Heart left ventricle (tissue), 16 donors: ENCODE measurements around the gene MAST4. TPM values are rescaled to one million over a fixed set of nuclear protein-coding genes. Genes with fewer than 3 reads are reported as not detected.

ENCODE experiments used
- ATAC-seq, 4 donors: fragments of 200-7000 bp; cut with Tn5 transposase; one replicate each; pipeline ENCODE4 v1.9.1; 2020 to 2022; ENCODE audit warnings: moderate library complexity in 4 of 4, mild to moderate bottlenecking in 3 of 4, moderate number of reproducible peaks in 1 of 4
- DNase-seq, 5 donors: peaks; one replicate each; pipeline ENCODE4 v3.0.0-alpha.2; 2020
- H3K27ac ChIP-seq, 12 donors: fragments of 200-600 bp; sonication (generic) in 4 of 12; one replicate each; pipeline versions ENCODE4 v1.5.0 to v1.8.0; 2016 to 2022; ENCODE audit warnings: mild to moderate bottlenecking in 2 of 12
- H3K27me3 ChIP-seq, 9 donors: fragments of 200-600 bp; sonication (generic) in 2 of 9; one replicate each; pipeline versions ENCODE4 v1.5.1 to v1.8.0; 2016 to 2022; ENCODE audit warnings: mild to moderate bottlenecking in 3 of 9
- H3K36me3 ChIP-seq, 9 donors: fragments of 200-600 bp; sonication (generic) in 2 of 9; one replicate each; pipeline versions ENCODE4 v1.5.0 to v1.8.0; 2018 to 2022; ENCODE audit warnings: mild to moderate bottlenecking in 2 of 9
- H3K4me1 ChIP-seq, 12 donors: fragments of 200-600 bp; sonication (generic) in 4 of 12; one replicate each; pipeline versions ENCODE4 v1.5.0 to v1.8.0; 2016 to 2022; ENCODE audit warnings: mild to moderate bottlenecking in 3 of 12
- H3K4me3 ChIP-seq, 12 donors: fragments of 200-600 bp; sonication (generic) in 4 of 12; one replicate each; pipeline versions ENCODE4 v1.5.0 to v1.8.0; 2017 to 2022; ENCODE audit warnings: mild to moderate bottlenecking in 9 of 12, moderate library complexity in 4 of 12
- H3K9me3 ChIP-seq, 12 donors: fragments of 200-600 bp; sonication (generic) in 4 of 12; one replicate each; pipeline versions ENCODE4 v1.5.0 to v1.8.0; 2016 to 2022; ENCODE audit warnings: mild to moderate bottlenecking in 1 of 12
- POLR2A ChIP-seq, 2 donors: fragments of 450-650 bp; IDR thresholded peaks; one replicate each; pipeline ENCODE4 v1.6.1; 2017; ENCODE audit warnings: antibody characterized with exemption in 2 of 2, mild to moderate bottlenecking in 2 of 2, moderate library complexity in 2 of 2
- WGBS, 4 donors: extraction: QIAGEN DNeasy Blood & Tissue Kit in 2 of 4; methylation state at CpG; one replicate each; pipeline versions ENCODE4 v1.1.5 to v1.1.7; 2013 to 2018; 5-methylcytosine and 5-hydroxymethylcytosine counted together
- intact Hi-C, 10 donors: fragments of 100-400 bp; cut with DNase I; formaldehyde crosslinking; loops; one replicate each; pipeline versions ENCODE4 v1.11.1 to v1.14.2; 2022
- polyA plus RNA-seq, 2 donors: library from polyadenylated mRNA; stranded (reverse); fragments of 200-250 nt; gene quantifications; one replicate each; pipeline ENCODE4 v1.2.3, GENCODE V29; 2013
- total RNA-seq, 9 donors: library from RNA; depleted of rRNA in 2 of 9; stranded (reverse); fragments of >200 nt in 2 of 9; fragmentation: NEBNext Ultra II Directional in 3 of 9; extraction: Animal tissue kit (Norgen Biotek cat#: 25700) in 3 of 9; gene quantifications; one replicate each; pipeline versions ENCODE4 v1.1.0 to v1.2.4, GENCODE V29; 2016 to 2023
- TF ChIP-seq, protein P1 (sequence below), 12 donors: fragments of 200-600 bp; sonication (generic) in 4 of 12; IDR thresholded peaks; one replicate each; pipeline versions ENCODE4 v1.5.0 to v1.8.0; 2018 to 2022; ENCODE audit warnings: antibody characterized with exemption in 12 of 12, mild to moderate bottlenecking in 5 of 12
- donor health status: ischemic (EF 13 %, LVEDD 7.1; RV severe dilation, severe dysfunction).
- donor health status: healthy with polysubstance abuse.
- donor health status: DM: no; HTN: yes; CAD: no.
- donor health status: DM: no; HTN: no; CAD: no.
- donor health status: ischemic (EF 25% LVEDD 6.9; RV normal size, moderate dysfunction).
- donor health status: ischemic (EF 25% LVEDD 5.7; RV mildly dilated, moderate dysfunction).
- donor health status: healthy.
- donor health status: DM: yes; HTN: yes; CAD: no.
- donor health status: ischemic (EF 35%, LVEDD 5.7; RV mildly dilated, moderate dysfunction).
- donor health status: nonischemic (EF 11% LVEDD 7.7; RV severe dilation, severe dysfunction).
- donor health status: DM: yes; HTN: yes; CAD: no.
- donor health status: PGD.
- donor health status: ischemic (EF 29% LVEDD 5.4; RV normal size, mild dysfunction).
- donor health status: nonischemic (EF 23%, LVEDD 6.1; RV moderate dilation, normal function).

Gene MAST4
- total and polyA plus RNA-seq, 11 donors, result 26.8 to 96.2 (median 68.1) TPM

DNA sequence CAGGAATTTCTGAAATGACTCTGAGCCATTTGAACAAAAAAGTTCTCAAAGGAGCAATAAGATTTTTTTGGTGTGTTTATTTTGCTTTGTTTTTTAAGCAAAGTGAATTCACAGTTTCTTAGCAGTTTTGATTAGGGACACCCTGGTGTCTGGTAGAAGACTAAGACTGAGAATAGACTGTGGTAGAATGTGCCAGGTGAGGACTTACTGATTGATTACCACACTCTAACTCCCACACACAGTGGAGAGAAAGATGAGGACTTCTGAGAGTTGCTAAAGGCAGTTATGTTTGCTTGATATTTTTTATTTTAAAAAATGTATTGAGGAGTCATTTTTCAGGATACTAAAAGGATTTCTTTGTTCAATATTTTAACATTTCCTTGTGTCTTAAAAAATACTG, 425.3 kb downstream of the MAST4 start:
- Histone ChIP-seq H3K27me3 (no peaks in the 10 kb centered on the region), H3K36me3 (no peaks in the 10 kb centered on the region), H3K4me3 (no peak overlapping the region), H3K9me3 (no peaks in the 10 kb centered on the region), H3K4me1 (peaks cover 0 to 55% (median 26%) of the 10 kb centered on the region in 12 donors), H3K27ac (no peak overlapping the region)
- TF ChIP-seq, protein P1, sequence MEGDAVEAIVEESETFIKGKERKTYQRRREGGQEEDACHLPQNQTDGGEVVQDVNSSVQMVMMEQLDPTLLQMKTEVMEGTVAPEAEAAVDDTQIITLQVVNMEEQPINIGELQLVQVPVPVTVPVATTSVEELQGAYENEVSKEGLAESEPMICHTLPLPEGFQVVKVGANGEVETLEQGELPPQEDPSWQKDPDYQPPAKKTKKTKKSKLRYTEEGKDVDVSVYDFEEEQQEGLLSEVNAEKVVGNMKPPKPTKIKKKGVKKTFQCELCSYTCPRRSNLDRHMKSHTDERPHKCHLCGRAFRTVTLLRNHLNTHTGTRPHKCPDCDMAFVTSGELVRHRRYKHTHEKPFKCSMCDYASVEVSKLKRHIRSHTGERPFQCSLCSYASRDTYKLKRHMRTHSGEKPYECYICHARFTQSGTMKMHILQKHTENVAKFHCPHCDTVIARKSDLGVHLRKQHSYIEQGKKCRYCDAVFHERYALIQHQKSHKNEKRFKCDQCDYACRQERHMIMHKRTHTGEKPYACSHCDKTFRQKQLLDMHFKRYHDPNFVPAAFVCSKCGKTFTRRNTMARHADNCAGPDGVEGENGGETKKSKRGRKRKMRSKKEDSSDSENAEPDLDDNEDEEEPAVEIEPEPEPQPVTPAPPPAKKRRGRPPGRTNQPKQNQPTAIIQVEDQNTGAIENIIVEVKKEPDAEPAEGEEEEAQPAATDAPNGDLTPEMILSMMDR (IDR thresholded peaks at IDR 0.05), result no peak
- TF ChIP-seq POLR2A (IDR thresholded peaks at IDR 0.05), result no peak
- DNase-seq, result no peak
- intact Hi-C loops, result no loop called here
- ATAC-seq, result no peak

DNA sequence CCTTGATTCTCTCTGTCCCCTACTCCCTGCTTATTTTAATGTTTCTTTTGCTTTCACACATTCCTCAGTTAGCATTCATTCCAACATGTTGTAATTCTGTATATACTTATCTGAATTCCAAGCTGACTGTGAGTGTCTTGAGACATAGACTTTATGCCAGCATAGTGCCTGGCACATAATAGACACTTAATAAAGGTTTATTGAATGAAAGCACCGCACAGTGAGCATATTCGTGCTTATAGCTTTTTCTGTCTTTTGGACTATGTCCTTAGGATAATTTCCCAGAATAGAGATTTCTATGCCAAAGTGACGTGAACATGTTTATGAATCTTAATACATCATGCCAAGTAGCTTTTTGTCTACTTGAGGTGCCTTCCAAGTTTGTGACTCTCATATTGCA, 425.8 kb downstream of the MAST4 start:
- Histone ChIP-seq H3K4me3 (no peak overlapping the region), H3K9me3 (no peaks in the 10 kb centered on the region), H3K36me3 (no peaks in the 10 kb centered on the region), H3K27me3 (no peaks in the 10 kb centered on the region), H3K4me1 (peaks cover 0 to 54% (median 22%) of the 10 kb centered on the region in 12 donors), H3K27ac (no peak overlapping the region)
- DNase-seq, result no peak
- WGBS, 4 donors, result 85 to 89% (median 86%) methylated on average over 3 of the region's 3 CpGs
- TF ChIP-seq, protein P1 (IDR thresholded peaks at IDR 0.05), result no peak
- TF ChIP-seq POLR2A (IDR thresholded peaks at IDR 0.05), result no peak
- intact Hi-C loops, result no loop called here
- no peak for ATAC-seq

DNA sequence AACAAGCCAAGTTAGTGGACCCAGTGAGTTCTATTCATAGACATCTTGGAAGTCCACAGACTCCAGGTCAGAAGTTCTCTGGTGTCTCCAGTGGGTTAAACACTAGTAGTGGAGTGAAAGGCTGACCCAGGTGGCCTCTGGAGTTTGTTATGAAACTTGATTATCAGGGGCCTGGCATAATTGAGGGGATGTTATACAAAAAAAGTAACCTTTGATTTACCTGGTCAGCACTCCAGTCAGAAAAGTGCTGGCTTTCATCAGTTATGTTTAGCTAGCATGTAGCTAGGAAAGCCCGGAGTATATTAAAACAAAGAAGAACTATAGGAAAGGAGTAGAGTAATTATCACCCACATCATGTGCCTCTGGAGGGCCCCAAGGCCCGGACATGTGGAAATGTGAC, 429.3 kb downstream of the MAST4 start:
- H3K27ac ChIP-seq, result no peak overlapping the region
- no peaks in the 10 kb centered on the region for H3K27me3 ChIP-seq
- no peak for TF ChIP-seq POLR2A (IDR thresholded peaks at IDR 0.05)
- TF ChIP-seq, protein P1 (IDR thresholded peaks at IDR 0.05), result no peak
- 56 to 78% (median 71%) methylated on average over 2 of the region's 2 CpGs for WGBS, 4 donors
- ATAC-seq (no peak), DNase-seq (no peak)
- peaks cover 2 to 53% (median 18%) of the 10 kb centered on the region in 12 donors for H3K4me1 ChIP-seq
- H3K9me3 ChIP-seq, result no peaks in the 10 kb centered on the region
- intact Hi-C loops, result no loop called here
- no peaks in the 10 kb centered on the region for H3K36me3 ChIP-seq
- H3K4me3 ChIP-seq, result no peak overlapping the region

DNA sequence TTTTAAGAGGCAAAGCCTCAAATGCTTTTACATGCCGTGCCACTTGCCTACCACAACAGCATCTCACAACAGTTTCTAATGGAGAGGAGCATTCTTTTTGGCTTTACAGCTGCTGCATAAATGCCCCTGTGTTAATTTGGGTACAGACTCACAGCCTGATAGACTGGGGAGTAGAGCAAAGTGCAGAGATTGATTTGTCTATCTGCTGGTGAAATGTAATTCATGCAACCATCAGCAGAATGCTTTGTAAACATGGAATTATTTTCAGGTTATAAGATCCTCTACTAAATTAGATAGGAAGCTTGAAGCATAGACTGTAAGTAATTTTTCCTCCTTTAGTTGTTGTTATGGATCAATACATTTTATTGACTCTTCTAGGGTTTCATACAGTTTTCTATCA, 430.1 kb downstream of the MAST4 start:
- intact Hi-C loops, result no loop called here
- H3K4me3 ChIP-seq, result no peak overlapping the region
- no peak overlapping the region for H3K27ac ChIP-seq
- no peaks in the 10 kb centered on the region for H3K9me3 ChIP-seq
- 86 to 96% (median 94%) methylated on average over 1 of the region's 1 CpG for WGBS, 4 donors
- H3K4me1 ChIP-seq, result peaks cover 2 to 53% (median 18%) of the 10 kb centered on the region in 12 donors
- no peak for TF ChIP-seq POLR2A (IDR thresholded peaks at IDR 0.05)
- TF ChIP-seq, protein P1 (IDR thresholded peaks at IDR 0.05), result no peak
- H3K27me3 ChIP-seq, result no peaks in the 10 kb centered on the region
- DNase-seq (no peak), ATAC-seq (peak in 1 of 4 donors; percentile 2)
- no peaks in the 10 kb centered on the region for H3K36me3 ChIP-seq
